H1 (cell line): ENCODE data around the gene APLP2. TPM values are rescaled to one million over a fixed set of nuclear protein-coding genes. Genes with fewer than 3 reads are reported as not detected.

Source experiments
- CTCF ChIA-PET: fragments of 300-600 bp; sonication (Branson Sonifier 250); formaldehyde crosslinking; loops from one replicate; lab custom pipeline; 2021; ENCODE audit not compliant: partially characterized antibody; lab: Charles Lee
- POLR2A ChIA-PET: fragments of 300-600 bp; sonication (Branson Sonifier 250); formaldehyde crosslinking; loops from one replicate; lab custom pipeline; 2021; ENCODE audit warnings: inconsistent platforms; ENCODE audit not compliant: partially characterized antibody; lab: Charles Lee
- DNase-seq, 2 experiments: peaks; one replicate each; pipeline versions ENCODE4 v3.0.0 to v3.0.0-alpha.2; 2010 to 2022; ENCODE audit warnings: low spot score in 2 of 2, low read depth in 1 of 2, mixed read lengths in 1 of 2
- FAIRE-seq: peaks from 2 replicates; lab custom pipeline; 2011; peaks lifted over from hg19 to GRCh38; lab: Jason Lieb, UNC
- H2AFZ ChIP-seq: 2 replicates; pipeline ENCODE4 v1.8.1; 2012; ENCODE audit warnings: low read length, inconsistent platforms
- H2AK5ac ChIP-seq: 2 replicates; pipeline ENCODE4 v1.6.1; 2013; ENCODE audit warnings: low read depth, low read length
- H2BK120ac ChIP-seq: replicated peaks from 2 replicates; pipeline ENCODE3; 2013; ENCODE audit warnings: low read depth, low read length, inconsistent platforms
- H2BK12ac ChIP-seq: 2 replicates; pipeline ENCODE4 v1.6.1; 2013; ENCODE audit warnings: low read depth, low read length
- H2BK15ac ChIP-seq: 2 replicates; pipeline ENCODE4 v1.6.1; 2013; ENCODE audit warnings: low read length
- H2BK20ac ChIP-seq: 2 replicates; pipeline ENCODE4 v1.6.1; 2013; ENCODE audit warnings: low read length
- H2BK5ac ChIP-seq: 2 replicates; pipeline ENCODE4 v1.6.1; 2013; ENCODE audit warnings: low read depth, low read length
- H3K14ac ChIP-seq: 2 replicates; pipeline ENCODE4 v1.6.1; 2013; ENCODE audit warnings: inconsistent platforms; ENCODE audit not compliant: insufficient read length
- H3K18ac ChIP-seq: 2 replicates; pipeline ENCODE4 v1.6.1; 2013; ENCODE audit warnings: low read length; ENCODE audit errors: extremely low read depth
- H3K23ac ChIP-seq: 2 replicates; pipeline ENCODE4 v1.6.1; 2013; ENCODE audit warnings: inconsistent platforms; ENCODE audit not compliant: insufficient read length
- H3K23me2 ChIP-seq: 2 replicates; pipeline ENCODE4 v1.6.1; 2013; ENCODE audit warnings: low read depth, low read length
- H3K27ac ChIP-seq: 2 replicates; pipeline ENCODE4 v1.6.1; 2011; ENCODE audit warnings: low read depth, low read length, inconsistent platforms
- H3K27me3 ChIP-seq, 4 experiments: replicated peaks in 1 of 4; 1 replicate in 1 of 4; 2 replicates in 3 of 4; pipeline versions ENCODE4 v1.6.1 to v1.8.1; 2011 to 2013; ENCODE audit warnings: low read length in 3 of 4, mild to moderate bottlenecking in 3 of 4, inconsistent platforms in 2 of 4, mixed read lengths in 2 of 4, moderate library complexity in 1 of 4; ENCODE audit not compliant: control insufficient read depth in 3 of 4, insufficient read depth in 3 of 4; ENCODE audit errors: extremely low read depth in 1 of 4
- H3K36me3 ChIP-seq, 4 experiments: 2 replicates each; pipeline versions ENCODE4 v1.6.1 to v1.8.1; 2011 to 2013; ENCODE audit warnings: mild to moderate bottlenecking in 4 of 4, low read length in 3 of 4, moderate library complexity in 2 of 4, control low read depth in 1 of 4, inconsistent platforms in 1 of 4; ENCODE audit not compliant: insufficient read depth in 4 of 4, control insufficient read depth in 2 of 4
- H3K4ac ChIP-seq: replicated peaks from 2 replicates; pipeline ENCODE3; 2013; ENCODE audit warnings: low read length, low read depth, mixed read lengths, inconsistent platforms; ENCODE audit not compliant: insufficient read length
- H3K4me1 ChIP-seq, 4 experiments: replicated peaks in 1 of 4; 1 replicate in 1 of 4; 2 replicates in 3 of 4; pipeline versions ENCODE4 v1.6.1 to v1.8.1; 2011 to 2013; ENCODE audit warnings: low read length in 3 of 4, inconsistent platforms in 2 of 4, mixed read lengths in 1 of 4; ENCODE audit not compliant: insufficient read depth in 4 of 4, control insufficient read depth in 3 of 4
- H3K4me2 ChIP-seq, 2 experiments: 2 replicates each; pipeline versions ENCODE4 v1.6.1 to v1.8.1; 2011 to 2013; ENCODE audit warnings: low read depth in 2 of 2, low read length in 2 of 2, control low read depth in 1 of 2, inconsistent platforms in 1 of 2, mild to moderate bottlenecking in 1 of 2; ENCODE audit not compliant: insufficient read depth in 1 of 2
- H3K4me3 ChIP-seq, 4 experiments: fragments of 200-600, 300-600 bp in 1 of 4; sonication (generic), shearing (Covaris generic), sonication (Bioruptor Twin) in 1 of 4; 2 replicates each; pipeline versions ENCODE4 v1.5.1 to v1.8.1; 2011 to 2016; ENCODE audit warnings: low read length in 4 of 4, low read depth in 3 of 4, control low read depth in 2 of 4, inconsistent platforms in 2 of 4, mild to moderate bottlenecking in 2 of 4, mixed read lengths in 1 of 4, moderate library complexity in 1 of 4; ENCODE audit not compliant: insufficient read depth in 2 of 4; ENCODE audit errors: extremely low read depth in 1 of 4
- H3K56ac ChIP-seq: replicated peaks from 2 replicates; pipeline ENCODE3; 2013; ENCODE audit warnings: low read depth, mild to moderate bottlenecking, mixed read lengths, low read length, inconsistent platforms; ENCODE audit not compliant: insufficient read length
- H3K79me1 ChIP-seq: 2 replicates; pipeline ENCODE4 v1.6.1; 2013; ENCODE audit warnings: low read depth, low read length, control low read depth
- H3K79me2 ChIP-seq, 2 experiments: 2 replicates each; pipeline versions ENCODE4 v1.6.1 to v1.8.1; 2012 to 2013; ENCODE audit warnings: low read length in 2 of 2, mild to moderate bottlenecking in 2 of 2, inconsistent platforms in 1 of 2; ENCODE audit not compliant: insufficient read depth in 2 of 2, control insufficient read depth in 1 of 2
- H3K9ac ChIP-seq, 4 experiments: replicated peaks in 1 of 4; 1 replicate in 1 of 4; 2 replicates in 3 of 4; pipeline versions ENCODE4 v1.6.1 to v1.8.1; 2011 to 2013; ENCODE audit warnings: low read depth in 3 of 4, low read length in 3 of 4, control low read depth in 2 of 4, mild to moderate bottlenecking in 2 of 4, moderate library complexity in 2 of 4, inconsistent platforms in 1 of 4; ENCODE audit errors: extremely low read depth in 1 of 4
- H3K9me3 ChIP-seq, 2 experiments: 2 replicates each; pipeline versions ENCODE4 v1.6.1 to v1.8.1; 2012 to 2013; ENCODE audit warnings: mild to moderate bottlenecking in 2 of 2, moderate library complexity in 2 of 2, control low read depth in 1 of 2, inconsistent platforms in 1 of 2, low read depth in 1 of 2, low read length in 1 of 2, mixed read lengths in 1 of 2; ENCODE audit not compliant: insufficient read depth in 2 of 2
- H4K20me1 ChIP-seq, 2 experiments: replicated peaks in 1 of 2; 2 replicates each; pipeline versions ENCODE3 to v1.8.1; 2011 to 2013; ENCODE audit warnings: inconsistent platforms in 2 of 2, low read length in 2 of 2, mild to moderate bottlenecking in 1 of 2; ENCODE audit not compliant: insufficient read depth in 2 of 2, control insufficient read depth in 1 of 2
- H4K5ac ChIP-seq: 2 replicates; pipeline ENCODE4 v1.6.1; 2013; ENCODE audit warnings: low read length, low read depth, mixed read lengths, inconsistent platforms; ENCODE audit not compliant: insufficient read length
- H4K8ac ChIP-seq: 2 replicates; pipeline ENCODE4 v1.8.0; 2013; ENCODE audit warnings: mild to moderate bottlenecking, moderate library complexity, low read length, inconsistent platforms; ENCODE audit not compliant: insufficient read depth; ENCODE audit errors: extremely low read depth
- H4K91ac ChIP-seq: replicated peaks from 2 replicates; pipeline ENCODE3; 2013; ENCODE audit warnings: low read length, mixed read lengths, inconsistent platforms; ENCODE audit not compliant: insufficient read length
- WGBS, 2 experiments: shearing (Covaris generic) in 1 of 2; methylation state at CpG; one replicate each; pipeline versions ENCODE4 v1.1.6 to v1.1.7; 2013 to 2015; ENCODE audit warnings: low lambda C conversion rate in 2 of 2, mixed read lengths in 2 of 2, inconsistent platforms in 1 of 2, low coverage in 1 of 2, missing lambda C conversion rate in 1 of 2; ENCODE audit not compliant: insufficient replicate concordance in 2 of 2, insufficient coverage in 1 of 2, insufficient read length in 1 of 2; ENCODE audit errors: extremely low coverage in 1 of 2, missing lambda C conversion rate in 1 of 2; 5-methylcytosine and 5-hydroxymethylcytosine counted together
- polyA plus RNA-seq, 7 experiments: library from polyadenylated mRNA; depleted of rRNA in 3 of 7; stranded (reverse) in 5 of 7; unstranded in 2 of 7; fragments of >200 nt in 5 of 7; fragments of 200-250 nt in 2 of 7; gene quantifications; 1 replicate in 5 of 7; 2 replicates in 1 of 7; 4 replicates in 1 of 7; pipeline versions ENCODE4 v1.2.1 to v1.2.3, GENCODE V29; 2011 to 2013; ENCODE audit warnings: missing spikeins in 2 of 7, mixed read lengths in 2 of 7
- total RNA-seq: library from RNA; stranded (reverse); fragmentation: NEBNext Ultra II Directional; extraction: Animal tissue kit (Norgen Biotek cat#: 25700); gene quantifications from 2 replicates; pipeline ENCODE4 v1.2.1, GENCODE V29; 2021

Gene APLP2
- total and polyA plus RNA-seq, 2 of the 8 experiments (the other 6 are each of a cell fraction or from before 2014, with no cell fraction given): 222 to 315 TPM

DNA sequence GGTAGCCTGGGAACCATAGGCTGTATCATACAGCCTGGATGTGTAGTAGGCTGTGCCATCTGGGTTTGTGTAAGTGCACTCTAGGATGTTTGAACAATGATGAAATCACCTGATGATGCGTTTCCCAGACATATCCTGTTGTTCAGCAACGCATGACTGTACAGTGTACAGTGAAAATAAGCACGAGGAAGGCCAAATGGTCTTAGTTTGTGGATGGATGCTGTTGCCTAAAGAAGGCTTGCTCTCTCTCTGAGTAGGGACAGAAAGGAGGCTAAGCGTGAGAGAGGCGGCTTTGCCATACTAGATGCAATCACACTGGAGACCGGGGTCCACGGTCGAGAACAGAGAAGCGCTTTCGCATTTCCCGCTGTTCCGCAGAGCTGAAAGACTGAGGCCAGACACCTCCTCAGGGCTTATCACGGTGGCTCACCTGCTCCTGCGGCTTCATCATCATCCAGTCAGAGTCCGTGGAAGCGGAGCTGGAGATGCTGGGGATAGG is 27.6 kb upstream of the APLP2 start:
- H2BK12ac ChIP-seq: no peak overlapping the region
- H2AK5ac ChIP-seq: no peak overlapping the region
- no peak overlapping the region for H4K91ac ChIP-seq
- no peak overlapping the region for H2BK20ac ChIP-seq
- H3K36me3 ChIP-seq: no peaks in the 10 kb centered on the region
- H4K8ac ChIP-seq: no peak overlapping the region
- no peak overlapping the region for H3K14ac ChIP-seq
- H3K4ac ChIP-seq: no peak overlapping the region
- H4K20me1 ChIP-seq: no peaks in the 10 kb centered on the region
- DNase-seq: no peak
- H3K79me1 ChIP-seq: no peaks in the 10 kb centered on the region
- no peak overlapping the region for H2BK5ac ChIP-seq
- FAIRE-seq: no peak
- no peak overlapping the region for H4K5ac ChIP-seq
- no peak overlapping the region for H3K56ac ChIP-seq
- peaks cover 0 to 15% of the 10 kb centered on the region in 2 experiments; a peak in 1 of 4 replicates for H3K9me3 ChIP-seq
- H3K9ac ChIP-seq: no peak overlapping the region
- H3K4me1 ChIP-seq: peaks cover 0 to 3% (median 1%) of the 10 kb centered on the region in 4 experiments; a peak in 2 of 7 replicates
- H3K18ac ChIP-seq: no peak overlapping the region
- H3K27me3 ChIP-seq: no peaks in the 10 kb centered on the region
- H2AFZ ChIP-seq: no peak overlapping the region
- WGBS, 2 experiments: 89% methylated on average over 16 of the region's 16 CpGs; no CpG with 5 or more reads in 1 of the 2 experiments
- H3K4me2 ChIP-seq: no peak overlapping the region
- no peaks in the 10 kb centered on the region for H3K79me2 ChIP-seq
- H2BK120ac ChIP-seq: no peak overlapping the region
- ChIA-PET POLR2A (no interaction called here), CTCF (interaction anchor here (1.9 kb wide), 1 partner anchor 90 kb away, joined by 5 read pairs; no protein-coding TSS in a partner anchor)
- H3K4me3 ChIP-seq: no peak overlapping the region
- H3K23me2 ChIP-seq: no peaks in the 10 kb centered on the region
- H2BK15ac ChIP-seq: no peak overlapping the region
- no peak overlapping the region for H3K27ac ChIP-seq
- no peak overlapping the region for H3K23ac ChIP-seq
